ENCODE measurements around the gene IQCH.

DNA sequence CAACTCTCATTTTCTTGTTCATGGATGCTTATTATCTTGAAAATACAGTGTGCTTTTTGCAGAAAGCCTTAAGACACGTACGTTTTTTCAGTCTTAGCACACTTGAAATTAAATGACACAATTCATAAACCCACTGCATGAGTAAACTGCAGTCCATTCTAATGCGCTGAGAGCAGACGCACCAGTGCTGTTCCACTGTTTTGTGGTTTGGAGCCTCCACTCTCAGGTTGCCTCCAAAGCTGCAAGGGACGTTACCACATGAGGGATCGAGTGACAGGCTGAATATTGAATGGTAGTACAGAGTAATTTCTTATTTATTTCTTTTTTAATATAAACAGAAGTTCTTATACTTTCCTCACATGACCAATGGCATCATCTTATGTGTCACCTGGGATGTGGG lies 12.3 kb downstream of the IQCH start:
- TF ChIP-seq, protein P1, sequence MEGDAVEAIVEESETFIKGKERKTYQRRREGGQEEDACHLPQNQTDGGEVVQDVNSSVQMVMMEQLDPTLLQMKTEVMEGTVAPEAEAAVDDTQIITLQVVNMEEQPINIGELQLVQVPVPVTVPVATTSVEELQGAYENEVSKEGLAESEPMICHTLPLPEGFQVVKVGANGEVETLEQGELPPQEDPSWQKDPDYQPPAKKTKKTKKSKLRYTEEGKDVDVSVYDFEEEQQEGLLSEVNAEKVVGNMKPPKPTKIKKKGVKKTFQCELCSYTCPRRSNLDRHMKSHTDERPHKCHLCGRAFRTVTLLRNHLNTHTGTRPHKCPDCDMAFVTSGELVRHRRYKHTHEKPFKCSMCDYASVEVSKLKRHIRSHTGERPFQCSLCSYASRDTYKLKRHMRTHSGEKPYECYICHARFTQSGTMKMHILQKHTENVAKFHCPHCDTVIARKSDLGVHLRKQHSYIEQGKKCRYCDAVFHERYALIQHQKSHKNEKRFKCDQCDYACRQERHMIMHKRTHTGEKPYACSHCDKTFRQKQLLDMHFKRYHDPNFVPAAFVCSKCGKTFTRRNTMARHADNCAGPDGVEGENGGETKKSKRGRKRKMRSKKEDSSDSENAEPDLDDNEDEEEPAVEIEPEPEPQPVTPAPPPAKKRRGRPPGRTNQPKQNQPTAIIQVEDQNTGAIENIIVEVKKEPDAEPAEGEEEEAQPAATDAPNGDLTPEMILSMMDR (IDR thresholded peaks at IDR 0.05), result no peak
- no peak for TF ChIP-seq POLR2AphosphoS5 (IDR thresholded peaks at IDR 0.05)
